ENCODE data around the gene SKIDA1. TPM values are rescaled to one million over a fixed set of nuclear protein-coding genes. Genes with fewer than 3 reads are reported as not detected.
A peak's percentile ranks its signal among the peaks of the same experiment; 100 is the strongest.

The SKIDA1 gene
- total and polyA plus RNA-seq, 2 experiments from 2014 or later: 1.5 to 3.5 TPM

GRCh38 chr10:21552638-21553037 lies 27.2 kb upstream of the SKIDA1 start:
- Mint-ChIP-seq H3K36me3 (ENCODE audit: low read depth) (peaks cover 82% of the 10 kb centered on the region), H3K27me3 (ENCODE audit: insufficient read depth, low read depth, poor library complexity) (peaks cover 3% of the 10 kb centered on the region), H3K4me3 (no peak overlapping the region), H3K9me3 (no peaks in the 10 kb centered on the region), H3K27ac (peak overlapping the region; percentile 19; the same call in 1 of the 2 replicates), H3K4me1 (peaks cover 7% of the 10 kb centered on the region; the same call in 2 of the 3 replicates)
- no peak overlapping the region for H2AFZ ChIP-seq
- peaks cover 26% of the 10 kb centered on the region; the same call in 1 of the 2 replicates for H4K20me1 ChIP-seq (replicated peaks; ENCODE audit: insufficient read depth)
- peak overlapping the region; percentile 18; the same call in 1 of the 2 replicates for H3K27ac ChIP-seq (ENCODE audit: low read depth)
- H3K9me2 ChIP-seq (ENCODE audit: insufficient read depth): no peaks in the 10 kb centered on the region
- no peak overlapping the region for H3K4me2 ChIP-seq
- peaks cover 99% of the 10 kb centered on the region for H3K79me2 ChIP-seq (replicated peaks; ENCODE audit: insufficient read depth)
- no peak for ATAC-seq
- no peak for TF ChIP-seq NANOG (IDR thresholded peaks at IDR 0.05; ENCODE audit: borderline replicate concordance)
- no peak for TF ChIP-seq POLR2AphosphoS5 (IDR thresholded peaks at IDR 0.05; ENCODE audit: low read depth)
- TF ChIP-seq STAT1 (IDR thresholded peaks at IDR 0.05; ENCODE audit: unreplicated experiment): no peak
- no peak for TF ChIP-seq CREB1 (CRISPR knock-in tag; IDR thresholded peaks at IDR 0.05; ENCODE audit: low read depth)
- no peak for TF ChIP-seq ETS1 (IDR thresholded peaks at IDR 0.05)
- TF ChIP-seq CTCF (conservative IDR thresholded peaks at IDR 0.05; ENCODE audit: low read depth in 2 of 2): no peak
- no peak for TF ChIP-seq ZNF331 (CRISPR knock-in tag; IDR thresholded peaks at IDR 0.05; ENCODE audit: low read depth)
- no peak for TF ChIP-seq EZH2 (IDR thresholded peaks at IDR 0.05; ENCODE audit: low read depth, unreplicated experiment)
- no peak for TF ChIP-seq EZH2phosphoT487 (IDR thresholded peaks at IDR 0.05; ENCODE audit: unreplicated experiment)
- H3F3A ChIP-seq (replicated peaks; ENCODE audit: low read depth): 0 out of 2 replicates have a peak, but pooled peaks cover 5% of the 10 kb centered on the region
- H3K4me3 ChIP-seq: no peak overlapping the region
- peaks cover 38% of the 10 kb centered on the region; the same call in 1 of the 2 replicates for H3K36me3 ChIP-seq (ENCODE audit: insufficient read depth)
- H3K27me3 ChIP-seq (ENCODE audit: insufficient read depth): no peaks in the 10 kb centered on the region
- no peak for DNase-seq (ENCODE audit: low spot score)
- H3K4me1 ChIP-seq (ENCODE audit: insufficient read depth): peaks cover 8% of the 10 kb centered on the region; the same call in 1 of the 2 replicates

GRCh38 chr10:21547246-21547645 lies 21.8 kb upstream of the SKIDA1 start:
- Histone ChIP-seq H3K27ac (ENCODE audit: low read depth) (peak overlapping the region; percentile 32; the same call in 1 of the 2 replicates), H4K20me1 (replicated peaks; ENCODE audit: insufficient read depth) (peaks cover 26% of the 10 kb centered on the region)
- H3K9me3 Mint-ChIP-seq: no peaks in the 10 kb centered on the region
- TF ChIP-seq EZH2 (IDR thresholded peaks at IDR 0.05; ENCODE audit: low read depth, unreplicated experiment) (no peak), CREB1 (CRISPR knock-in tag; IDR thresholded peaks at IDR 0.05; ENCODE audit: low read depth) (no peak), NANOG (IDR thresholded peaks at IDR 0.05; ENCODE audit: borderline replicate concordance) (no peak), CTCF (conservative IDR thresholded peaks at IDR 0.05; ENCODE audit: low read depth in 2 of 2) (no peak), ZNF462 (CRISPR knock-in tag; IDR thresholded peaks at IDR 0.05) (no peak)

More at GRCh38 chr10:21547246-21547645, 21.8 kb upstream of the SKIDA1 start:
- no peaks in the 10 kb centered on the region for H3K4me1 ChIP-seq (ENCODE audit: insufficient read depth)
- H3F3A ChIP-seq (replicated peaks; ENCODE audit: low read depth): 0 out of 2 replicates have a peak, but pooled peaks cover 6% of the 10 kb centered on the region
- Mint-ChIP-seq H3K27ac (no peak overlapping the region), H3K27me3 (ENCODE audit: insufficient read depth, low read depth, poor library complexity) (no peaks in the 10 kb centered on the region), H3K36me3 (ENCODE audit: low read depth) (peaks cover 82% of the 10 kb centered on the region), H3K4me3 (no peak overlapping the region), H3K4me1 (no peaks in the 10 kb centered on the region)
- H3K27me3 ChIP-seq (ENCODE audit: insufficient read depth): no peaks in the 10 kb centered on the region
- DNase-seq (ENCODE audit: low spot score): no peak
- H3K79me2 ChIP-seq (replicated peaks; ENCODE audit: insufficient read depth): peaks cover 99% of the 10 kb centered on the region
- peaks cover 52% of the 10 kb centered on the region for H3K36me3 ChIP-seq (ENCODE audit: insufficient read depth)
- no peaks in the 10 kb centered on the region for H3K9me2 ChIP-seq (ENCODE audit: insufficient read depth)
- H3K4me3 ChIP-seq: no peak overlapping the region
- no peak overlapping the region for H2AFZ ChIP-seq
- no peak for ATAC-seq
- no peak overlapping the region for H3K4me2 ChIP-seq
